ENCODE measurements around the gene MCMBP.
"Not testable (repeated sequence)": the region's sequence is repeated elsewhere in the genome, so short reads cannot be mapped to it uniquely, and the experiment has no call there.

MCMBP gene

DNA sequence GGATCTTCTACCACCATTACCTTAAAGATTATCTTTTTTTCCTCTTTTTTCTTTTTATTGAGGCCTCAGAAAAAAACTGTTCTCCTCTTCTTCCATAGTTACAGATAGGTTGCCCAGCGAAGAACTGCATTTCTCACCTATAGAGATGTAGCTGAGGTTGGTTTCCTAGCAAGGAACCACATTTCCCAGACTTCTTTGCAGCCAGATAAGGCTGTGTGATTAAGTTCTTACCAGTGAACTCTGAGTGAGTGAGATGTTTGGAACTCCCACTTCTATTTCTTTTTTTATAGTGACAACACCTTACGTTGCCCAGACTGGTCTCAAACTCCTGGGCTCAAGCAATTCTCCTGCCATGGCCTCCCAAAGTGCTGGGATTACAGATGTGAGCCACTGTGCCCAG lies 5.9 kb upstream of the MCMBP start:
- DNase-seq: no peak

DNA sequence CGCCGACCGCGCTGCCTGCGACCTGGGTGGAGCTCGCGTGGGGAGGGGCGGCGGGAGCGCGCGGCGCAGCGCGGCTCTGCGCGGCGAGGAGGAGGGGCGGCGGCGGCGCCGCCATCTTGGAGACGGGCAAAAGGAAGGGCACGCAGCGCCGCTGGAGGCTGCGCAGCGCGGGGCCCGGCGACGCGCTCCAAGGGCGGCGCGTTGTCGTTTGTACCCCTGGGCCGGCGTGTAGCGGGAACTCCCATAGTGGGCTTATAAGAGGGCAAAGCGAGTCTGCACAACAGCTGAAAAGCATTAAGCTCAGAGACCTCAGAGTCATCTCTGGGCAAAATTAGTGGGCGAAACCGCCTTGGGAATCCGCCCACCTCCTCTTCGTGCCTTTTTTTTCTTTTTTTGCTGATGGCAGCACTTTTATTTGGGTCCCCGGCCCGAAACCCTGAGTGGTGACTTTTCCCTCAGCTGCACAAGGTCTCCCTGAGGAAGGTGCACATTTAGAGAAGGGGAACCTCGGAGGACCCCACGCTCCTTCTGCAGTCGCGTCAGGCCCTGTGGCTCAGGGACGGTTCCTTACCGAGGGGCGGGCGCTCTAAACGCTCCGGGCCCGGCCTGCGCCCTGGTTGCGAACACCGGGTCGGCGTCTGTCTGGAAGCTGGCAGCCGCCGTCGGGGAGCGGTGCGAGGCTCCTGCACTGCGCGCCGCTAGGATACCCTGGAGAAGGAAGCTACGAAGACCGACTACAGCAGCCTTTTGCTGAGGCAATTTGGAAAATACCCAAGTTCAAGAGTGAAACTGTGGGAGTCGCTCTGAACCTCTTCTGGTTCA lies 428 bp upstream of the MCMBP start:
- peak; percentile 89 for DNase-seq

DNA sequence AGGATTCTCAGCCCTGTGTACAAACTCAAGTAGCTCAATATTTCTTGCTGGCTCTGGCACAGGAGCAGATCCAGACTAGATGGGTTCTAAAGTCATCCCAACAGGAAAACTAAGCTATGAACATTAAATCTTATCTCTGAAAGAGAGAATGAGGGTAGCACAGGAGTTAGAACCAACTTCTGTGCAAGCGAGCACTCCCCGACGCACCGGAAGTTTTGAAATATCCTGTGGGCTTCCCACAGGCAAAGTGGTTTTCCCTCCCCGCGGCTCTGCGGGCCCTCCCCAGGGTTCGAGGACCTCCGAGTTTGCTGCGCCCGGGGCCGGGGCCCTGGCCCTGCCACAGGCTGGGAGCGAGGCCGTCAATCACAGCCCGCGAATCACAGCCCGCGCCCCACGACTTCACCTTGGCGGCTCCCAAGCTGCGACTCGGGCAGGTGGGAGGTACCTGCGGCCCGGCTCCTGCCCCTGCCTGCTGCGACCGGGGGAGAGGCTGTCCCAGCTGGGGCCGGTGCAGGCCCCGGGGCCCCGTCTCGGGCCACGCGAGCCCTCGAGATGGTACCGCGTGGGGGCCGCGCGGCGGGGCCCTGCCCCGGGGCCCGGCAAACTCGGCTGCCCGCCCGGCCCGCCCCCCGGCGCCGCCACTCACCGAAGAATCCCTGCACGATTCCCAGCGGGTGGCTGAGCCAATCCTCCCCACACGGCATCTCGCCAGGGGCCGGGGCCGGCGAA lies 598 bp downstream of the MCMBP start:
- peak; percentile 22 for DNase-seq

DNA sequence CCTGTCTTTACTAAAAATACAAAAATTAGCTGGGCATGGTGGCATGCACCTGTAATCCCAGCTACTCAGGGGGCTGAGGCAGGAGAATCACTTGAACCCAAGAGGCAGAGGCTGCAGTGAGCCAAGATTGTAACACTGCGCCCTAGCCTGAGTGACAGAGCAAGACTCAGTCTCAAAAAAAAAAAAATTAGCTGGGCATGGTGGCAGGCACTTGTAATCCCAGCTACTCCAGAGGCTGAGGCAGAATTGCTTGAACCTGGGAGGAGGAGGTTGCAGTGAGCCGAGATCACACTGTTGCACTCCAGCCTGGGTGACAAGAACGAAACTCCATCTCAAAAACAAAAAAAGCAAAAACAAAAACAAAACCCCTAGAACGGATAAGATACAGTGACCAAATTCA lies 3.2 kb downstream of the MCMBP start:
- DNase-seq: not testable (repeated sequence)

- DNase-seq: no peak
Observed at GRCh38 chr10:119867317-119867716, 5.3 kb downstream of the MCMBP start.

GRCh38 chr10:119865699-119866240 lies 6.9 kb downstream of the MCMBP start:
- no peak for DNase-seq

DNA sequence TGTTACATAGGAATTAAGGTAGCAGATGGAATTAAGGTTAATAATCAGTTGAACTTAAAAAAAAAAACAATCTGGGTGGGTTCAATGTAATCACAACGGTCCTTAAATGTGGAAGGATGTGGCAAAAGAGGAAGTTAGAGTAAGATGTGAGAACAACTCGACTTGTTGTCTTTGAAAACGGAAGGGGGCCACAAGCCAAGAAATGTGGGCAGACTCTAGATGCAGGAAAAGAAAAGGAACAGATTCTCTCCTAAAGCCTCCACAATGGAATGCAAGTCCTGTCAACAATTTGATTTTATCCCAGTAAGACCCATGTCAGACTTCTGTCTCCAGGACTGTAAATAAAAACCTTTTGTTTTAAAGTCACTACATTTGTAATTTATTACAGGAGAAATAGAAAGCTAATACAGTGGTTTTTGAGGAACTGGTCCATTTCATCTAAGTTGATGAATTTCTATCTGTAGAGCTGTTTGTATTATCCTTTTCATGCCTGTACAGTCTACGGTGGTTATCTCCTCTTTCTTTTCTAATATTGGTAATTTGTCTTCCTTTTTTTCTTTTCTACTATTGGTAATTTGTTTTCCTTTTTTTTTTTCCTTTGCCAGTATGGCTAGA lies 8.6 kb downstream of the MCMBP start:
- DNase-seq: no peak

DNA sequence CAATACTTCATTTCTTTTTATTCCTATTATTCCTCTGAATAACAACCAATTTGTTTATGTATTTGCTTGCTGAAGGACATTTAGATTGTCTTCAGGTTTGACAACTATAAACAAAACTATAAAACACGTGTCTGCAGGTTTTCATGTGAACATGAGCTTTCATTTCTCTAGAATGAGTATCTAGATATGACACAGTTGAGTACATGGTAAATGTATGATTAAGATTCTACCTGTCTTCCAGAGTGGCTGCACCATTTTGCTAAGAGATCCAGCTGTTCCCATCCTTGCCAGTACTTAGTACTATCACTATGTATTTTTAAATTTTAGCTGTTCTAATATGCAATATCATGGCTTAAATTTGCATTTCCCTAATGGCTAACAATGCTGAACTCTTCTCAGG lies 10.1 kb downstream of the MCMBP start:
- no peak for DNase-seq

DNA sequence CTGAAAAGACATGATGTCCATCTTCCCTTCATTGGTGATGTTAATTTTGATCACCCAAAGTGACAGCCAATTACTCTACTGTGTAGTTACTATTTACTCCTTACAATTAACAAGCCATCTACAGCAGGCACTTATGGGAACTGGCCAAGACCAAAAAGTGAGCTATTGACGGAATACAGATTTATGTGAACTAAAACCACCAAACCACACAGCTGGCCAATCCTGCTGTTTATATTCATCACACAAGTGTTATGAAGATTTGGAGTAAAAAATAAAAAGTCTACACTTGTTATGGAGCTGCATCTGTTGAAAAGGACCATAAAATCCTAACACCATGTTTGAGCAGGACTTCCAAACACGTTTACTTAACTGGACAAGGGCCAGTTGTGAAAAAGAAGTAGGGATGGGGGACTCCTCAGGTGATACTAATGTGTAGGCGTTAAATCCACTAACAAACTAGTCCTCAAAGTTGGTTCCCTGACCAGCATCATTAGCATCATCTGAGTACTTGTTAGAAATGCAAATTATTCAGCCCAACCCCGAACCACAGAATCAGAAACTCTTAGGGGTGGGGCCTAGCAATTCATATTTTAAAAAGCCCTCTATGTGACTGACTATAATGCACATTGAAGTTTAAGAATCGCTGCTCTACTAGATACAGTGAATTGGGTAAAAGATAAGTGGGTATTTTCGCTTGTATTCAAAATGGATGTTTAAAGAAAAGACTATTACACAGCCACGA lies 11.6 kb downstream of the MCMBP start:
- DNase-seq: no peak

- DNase-seq: peak; percentile 47
Observed at GRCh38 chr10:119859420-119860258, 13.0 kb downstream of the MCMBP start.

DNA sequence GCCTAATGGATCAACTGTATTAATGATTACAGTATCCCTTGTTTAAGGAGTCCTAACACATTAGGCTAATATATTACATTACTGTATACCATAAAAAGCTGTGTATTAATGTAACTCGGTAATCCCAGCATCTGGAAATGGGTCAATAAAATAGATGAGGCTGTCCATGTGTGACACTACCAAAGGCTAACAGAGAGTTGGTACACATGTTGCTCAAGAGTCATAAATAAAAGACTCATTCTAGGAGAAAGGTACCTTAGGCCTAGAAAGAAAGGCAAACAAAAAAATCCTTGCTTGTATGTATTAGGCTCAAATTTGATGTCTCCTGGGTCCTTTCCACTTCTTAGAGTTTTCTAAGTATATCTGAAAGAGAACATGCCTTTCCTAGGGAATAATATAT lies 14.6 kb downstream of the MCMBP start:
- DNase-seq: no peak

- DNase-seq: no peak
Observed at GRCh38 chr10:119853574-119853973, 19.1 kb downstream of the MCMBP start.

- DNase-seq: no peak
Observed at GRCh38 chr10:119852822-119853221, 19.8 kb downstream of the MCMBP start.

DNA sequence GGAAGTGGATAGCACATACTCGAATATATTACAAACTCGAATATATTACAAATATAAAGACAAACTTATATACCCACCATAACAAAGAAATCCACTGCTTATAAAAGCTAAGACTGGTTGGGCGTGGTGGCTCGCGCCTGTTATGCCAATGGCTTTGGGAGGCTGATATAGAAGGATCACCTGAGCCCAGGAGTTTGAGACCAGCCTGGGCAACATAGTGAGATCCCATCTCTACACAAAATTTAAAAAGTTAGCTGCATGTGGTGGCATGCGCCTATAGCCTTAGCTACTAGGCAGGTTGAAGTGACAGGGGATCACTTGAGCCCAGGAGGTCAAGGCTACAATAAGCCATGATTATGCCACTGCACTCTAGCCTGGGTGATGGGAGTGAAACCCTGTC lies 20.4 kb downstream of the MCMBP start:
- no peak for DNase-seq

DNA sequence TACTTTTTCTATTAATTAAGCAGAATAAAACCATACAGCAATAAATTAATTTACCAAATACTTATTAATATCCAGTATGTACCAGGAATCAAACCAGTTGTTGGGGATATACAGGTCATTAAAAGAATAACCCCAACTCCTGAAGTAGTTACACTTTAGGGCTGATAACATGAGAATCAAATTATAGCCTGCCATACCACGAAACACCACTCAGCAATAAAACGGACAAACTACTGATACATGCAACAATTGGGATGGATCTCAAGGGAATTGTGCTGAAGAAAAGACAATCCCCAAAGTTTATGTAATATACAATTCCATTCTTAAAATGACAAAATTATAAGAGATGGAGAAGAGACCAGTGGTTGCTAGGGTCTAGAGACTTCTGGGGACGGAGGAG lies 22.7 kb downstream of the MCMBP start:
- DNase-seq: peak; percentile 21

DNA sequence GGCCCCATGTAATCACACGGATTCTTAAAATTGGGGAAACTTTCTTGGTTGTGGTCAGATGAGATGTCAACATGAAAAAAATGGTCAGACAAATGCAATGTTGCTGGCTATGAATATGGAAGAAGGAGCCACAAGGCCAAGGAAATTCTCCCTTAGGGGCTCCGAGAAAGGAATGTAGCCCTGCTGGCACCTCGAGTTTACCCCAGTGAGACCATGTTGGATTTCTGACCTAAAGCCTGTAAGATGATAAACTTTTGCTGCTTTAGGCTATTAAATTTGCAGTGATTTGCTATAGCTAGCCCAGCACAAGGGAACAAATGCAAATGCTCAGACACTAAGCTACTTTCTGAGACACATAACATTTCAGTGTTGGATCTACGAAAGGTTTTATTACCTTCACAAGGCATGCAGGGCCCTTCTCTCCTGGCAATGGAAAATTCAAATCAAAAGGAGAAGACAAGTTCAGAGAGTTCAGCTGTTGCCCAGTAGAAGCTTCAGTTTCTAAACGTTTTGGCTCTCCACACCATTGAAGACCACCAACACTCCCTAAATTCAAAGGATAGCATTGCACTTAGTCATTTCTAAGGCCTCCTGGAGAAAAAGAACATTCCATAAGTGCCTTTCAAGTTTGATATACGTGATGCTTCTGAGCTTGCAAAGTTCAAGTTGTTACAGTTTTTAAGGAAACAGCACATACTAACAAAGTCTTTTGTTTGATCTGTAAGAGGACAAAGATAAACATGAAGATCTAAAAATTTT lies 23.4 kb downstream of the MCMBP start:
- peak; percentile 84 for DNase-seq

DNA sequence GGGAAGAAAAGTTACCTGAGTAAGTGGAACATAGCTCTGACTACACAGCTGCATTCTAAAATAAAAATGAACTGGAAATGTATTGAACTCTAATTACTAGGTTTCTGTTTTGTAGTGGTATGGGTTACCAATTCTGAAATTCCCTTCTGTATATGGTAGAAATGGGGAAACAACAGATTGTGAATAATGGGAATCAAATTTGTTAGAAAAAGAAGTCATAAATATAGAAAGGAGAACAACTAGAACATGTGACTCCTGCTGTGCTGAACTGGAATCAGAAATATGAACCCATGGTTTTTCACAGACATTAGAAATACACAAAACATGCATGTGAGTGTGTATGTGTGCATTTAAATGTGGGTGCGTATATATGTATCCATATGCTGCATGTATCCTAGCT lies 27.0 kb downstream of the MCMBP start:
- DNase-seq: no peak

- DNase-seq: no peak
Observed at GRCh38 chr10:119834188-119834587, 38.5 kb downstream of the MCMBP start.

GRCh38 chr10:119832951-119833350 lies 39.7 kb downstream of the MCMBP start:
- DNase-seq: no peak

GRCh38 chr10:119831656-119832055 lies 41.0 kb downstream of the MCMBP start:
- DNase-seq: no peak

- DNase-seq: no peak
Observed at GRCh38 chr10:119830851-119831250, 41.8 kb downstream of the MCMBP start.
